OCI-M1 (cell line): ENCODE results near the gene USH2A.
A peak's percentile ranks its signal among the peaks of the same experiment; 100 is the strongest.
"Not testable (repeated sequence)": the region's sequence is repeated elsewhere in the genome, so short reads cannot be mapped to it uniquely, and the experiment has no call there.

Experiments used
- DNase-seq: peaks from one replicate; lab custom pipeline; 2025; lab: John Stamatoyannopoulos, UW

USH2A gene

DNA sequence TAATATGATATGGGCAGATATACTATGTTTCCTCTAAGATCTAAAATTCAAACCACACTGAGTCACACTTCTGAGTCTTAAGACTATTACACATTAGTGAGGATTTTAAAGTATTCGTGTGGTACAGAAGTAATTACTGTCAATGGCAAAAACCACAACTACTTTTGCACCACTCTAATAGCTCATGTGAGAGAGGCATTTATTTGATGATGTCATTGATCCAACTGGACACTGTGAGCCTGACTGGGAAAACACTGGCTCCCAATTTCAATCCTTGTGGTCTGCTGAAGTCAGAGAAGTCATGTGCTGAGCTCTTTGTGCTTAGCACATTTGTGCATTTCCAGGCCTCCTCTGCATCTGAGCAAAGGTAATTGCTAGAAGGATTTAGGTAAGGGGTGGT, 377.8 kb downstream of the USH2A start:
- DNase-seq: no peak

DNA sequence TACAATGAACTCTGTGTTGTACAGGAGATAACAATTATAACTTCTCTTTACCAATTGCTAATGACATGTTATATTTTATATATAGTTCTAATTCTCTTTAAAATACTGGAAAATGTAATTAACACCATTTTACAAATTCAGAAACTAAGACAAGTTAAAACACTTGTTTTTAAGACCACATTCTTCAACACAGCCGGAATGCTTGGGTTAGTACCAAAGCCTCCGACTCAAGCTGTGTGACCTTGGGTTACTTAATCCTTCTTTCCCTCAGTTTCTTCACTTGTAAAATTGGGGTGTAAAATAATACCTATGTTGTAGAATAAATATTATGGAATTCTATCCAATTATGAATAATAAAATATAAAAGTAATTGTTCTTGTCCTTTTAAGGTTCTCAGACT, 378.7 kb downstream of the USH2A start:
- no peak for DNase-seq

DNA sequence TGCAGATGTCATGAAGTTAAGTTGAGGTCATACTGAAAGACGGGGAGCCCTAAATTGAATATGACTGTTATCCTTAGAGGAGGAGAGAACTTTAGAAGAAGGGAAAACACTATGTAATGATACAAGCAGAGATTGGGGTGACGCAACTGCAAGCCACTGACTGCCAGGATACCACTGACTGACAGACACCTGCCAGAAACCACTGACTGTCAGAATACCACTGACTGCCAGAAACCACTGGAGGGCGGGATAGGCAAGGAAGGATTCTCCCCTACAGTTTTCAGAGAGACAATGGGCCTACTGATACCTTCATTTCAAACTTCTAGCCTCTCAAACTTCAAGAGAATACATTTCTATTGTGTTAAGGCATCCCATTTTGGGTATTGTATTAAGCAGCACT, 388.7 kb downstream of the USH2A start:
- DNase-seq: peak; percentile 32

DNA sequence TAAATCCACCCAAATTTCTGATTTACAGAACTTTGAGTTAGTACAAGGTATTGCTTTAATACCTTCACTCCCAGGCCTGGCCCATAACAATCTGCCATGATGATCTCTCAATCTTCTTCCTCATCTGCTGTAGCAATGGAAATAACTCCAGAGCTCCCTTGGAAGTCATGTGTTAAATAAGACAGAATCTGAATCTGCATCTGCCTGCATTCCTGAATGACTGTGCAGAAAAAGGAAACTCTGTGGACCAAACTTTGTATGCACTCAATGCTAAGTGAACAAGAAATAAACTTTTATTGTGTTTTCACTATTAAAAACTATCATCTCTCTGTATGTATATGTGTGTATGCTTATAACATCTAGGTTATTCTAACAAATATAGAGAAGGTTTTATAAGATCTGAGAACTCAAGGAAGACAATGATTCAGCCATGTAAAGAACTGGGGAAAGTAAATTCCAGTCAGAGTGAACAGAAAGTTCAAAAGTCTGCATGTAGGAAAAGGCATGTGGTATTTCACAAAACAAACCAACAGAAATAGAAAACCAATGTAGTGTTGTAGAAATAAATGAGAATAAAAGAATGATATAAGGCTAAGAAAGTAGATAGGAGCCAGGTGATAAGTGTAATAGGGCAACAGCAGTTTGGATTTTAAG, 390.2 kb downstream of the USH2A start:
- no peak for DNase-seq

DNA sequence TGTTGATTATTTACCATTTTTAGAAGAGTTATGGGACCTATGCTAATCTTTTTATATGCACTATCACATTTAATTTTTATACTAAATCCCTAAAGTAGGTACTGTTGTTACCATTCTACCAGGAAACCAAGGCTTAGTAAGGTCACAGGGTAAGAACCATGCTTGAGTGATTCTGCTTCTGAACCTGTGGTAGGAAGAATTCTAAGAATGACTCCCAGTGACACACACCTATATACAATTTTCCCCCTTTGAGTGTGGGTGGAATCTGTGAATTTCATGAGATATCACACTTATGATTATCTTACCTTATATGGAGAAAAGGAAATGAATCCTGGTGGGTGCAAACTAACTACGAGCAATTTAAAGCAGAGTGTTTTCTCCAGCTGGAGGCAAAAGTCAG, 391.0 kb downstream of the USH2A start:
- DNase-seq: no peak

DNA sequence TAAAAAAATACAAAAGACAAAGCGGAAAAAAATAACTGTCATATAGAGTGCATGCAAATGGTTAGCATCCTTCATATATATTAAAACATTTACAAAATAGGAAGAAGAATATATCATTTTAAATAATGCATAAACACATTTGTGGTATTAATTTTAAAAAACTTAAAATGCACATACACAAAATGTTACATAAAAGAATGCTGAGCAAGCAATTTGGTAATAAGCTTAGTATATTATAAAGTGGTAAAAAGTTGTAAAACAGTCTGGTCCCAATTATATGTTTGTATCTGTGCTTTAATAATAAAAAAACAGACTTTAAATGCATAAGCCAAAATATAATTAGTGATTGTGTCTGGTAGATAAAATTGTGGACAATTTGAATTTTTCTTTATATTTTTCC, 394.6 kb downstream of the USH2A start:
- no peak for DNase-seq

DNA sequence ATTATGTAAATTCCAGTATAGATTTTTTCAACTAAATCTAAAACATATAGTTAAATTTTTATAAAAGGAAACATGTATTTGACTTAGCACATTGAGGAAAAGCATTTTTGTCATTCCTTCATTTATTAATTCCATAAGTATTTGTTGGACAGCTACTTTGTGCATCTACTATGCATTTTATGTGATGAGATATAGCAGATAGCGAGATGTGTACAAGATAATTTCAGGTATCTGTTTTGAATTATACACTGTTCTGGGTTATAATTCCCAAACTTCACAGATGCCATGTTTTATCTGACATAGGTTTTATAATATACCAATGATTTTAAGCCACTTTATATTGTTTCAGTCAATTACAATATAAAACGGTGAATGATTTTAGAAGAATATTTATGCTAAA, 398.7 kb downstream of the USH2A start:
- DNase-seq: no peak

DNA sequence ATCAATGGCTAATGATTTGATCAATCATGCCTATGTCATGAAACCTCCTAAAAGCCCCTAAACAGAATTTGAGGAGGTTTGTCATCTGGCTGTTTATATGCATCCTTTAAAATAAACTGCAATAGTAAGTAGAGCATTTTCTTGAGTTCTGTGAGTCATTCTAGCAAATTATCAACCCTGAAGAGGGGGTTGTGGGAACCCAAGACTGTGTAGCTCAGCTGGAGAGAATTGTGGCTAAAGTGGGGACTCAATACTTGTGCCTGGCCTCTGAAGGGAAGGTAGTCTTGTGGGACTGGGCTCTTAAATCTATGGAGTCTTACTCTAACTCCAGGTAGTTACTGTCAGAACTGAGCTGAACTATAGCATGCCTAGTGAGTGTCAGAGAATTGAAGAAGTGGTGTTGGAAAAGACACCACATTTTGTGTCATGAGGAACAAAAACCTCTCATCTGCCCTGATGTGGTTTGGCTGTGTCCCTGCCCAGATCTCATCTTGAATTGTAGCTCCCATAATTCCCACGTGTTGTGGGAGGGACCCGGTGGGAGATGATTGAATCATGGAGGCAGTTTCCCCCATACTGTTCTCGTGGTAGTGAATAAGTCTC, 402.4 kb downstream of the USH2A start:
- no peak for DNase-seq

DNA sequence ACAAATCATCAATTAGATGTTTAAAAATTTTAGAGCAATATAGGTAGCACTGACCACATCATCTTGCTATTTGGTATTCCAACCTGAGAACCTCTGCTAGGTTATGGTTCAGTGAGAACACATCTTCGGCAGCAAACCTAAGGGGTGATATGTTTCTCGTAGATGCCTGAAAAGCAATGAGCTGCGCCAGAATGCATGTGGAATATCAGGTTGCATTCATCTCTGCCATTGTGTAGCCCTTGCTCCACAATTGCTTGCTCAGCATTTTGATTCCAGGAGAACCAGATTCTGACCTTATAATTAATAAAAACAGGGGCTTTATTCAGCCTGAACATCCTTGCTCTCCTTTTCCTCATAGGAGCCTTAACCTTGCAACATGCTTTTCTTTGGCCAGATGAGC, 408.1 kb downstream of the USH2A start:
- DNase-seq: no peak

DNA sequence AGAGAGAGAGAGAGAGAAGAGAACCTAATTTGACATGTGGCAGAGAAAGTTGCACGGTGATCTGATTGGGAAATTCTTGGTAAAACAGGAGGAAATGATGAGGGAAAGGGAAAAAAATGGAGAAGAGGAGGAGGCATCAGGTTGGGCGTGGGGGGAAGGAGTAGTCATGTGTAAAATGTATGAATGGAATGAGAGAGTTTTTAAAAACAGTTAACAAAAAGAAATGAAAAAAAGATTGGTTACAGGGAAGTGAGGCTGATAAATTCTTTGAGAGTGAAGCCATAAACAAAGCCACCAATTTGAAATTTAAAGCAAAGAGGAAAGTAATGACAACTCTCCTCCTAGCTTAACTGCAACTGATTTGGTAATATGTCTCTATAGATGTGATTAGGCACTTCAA, 409.2 kb downstream of the USH2A start:
- no peak for DNase-seq

DNA sequence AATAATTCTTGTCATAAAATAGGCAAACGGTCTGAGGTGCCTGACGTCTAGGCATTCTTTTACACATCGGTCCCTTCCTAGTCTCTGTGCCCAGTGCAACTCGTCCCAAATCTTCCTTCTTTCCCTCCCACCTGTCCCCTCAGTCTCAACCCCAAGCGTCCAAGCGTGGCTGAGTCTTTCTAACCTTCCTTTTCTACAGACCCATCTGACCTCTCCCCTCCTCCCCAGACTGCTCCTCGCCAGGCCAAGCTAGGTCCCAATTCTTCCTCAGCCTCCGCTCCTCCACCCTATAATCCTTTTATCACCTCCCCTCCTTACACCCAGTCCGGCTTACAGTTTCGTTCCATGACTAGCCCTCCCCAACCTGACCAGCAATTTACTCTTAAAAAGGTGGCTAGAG, 413.8 kb downstream of the USH2A start:
- not testable (repeated sequence) for DNase-seq

DNA sequence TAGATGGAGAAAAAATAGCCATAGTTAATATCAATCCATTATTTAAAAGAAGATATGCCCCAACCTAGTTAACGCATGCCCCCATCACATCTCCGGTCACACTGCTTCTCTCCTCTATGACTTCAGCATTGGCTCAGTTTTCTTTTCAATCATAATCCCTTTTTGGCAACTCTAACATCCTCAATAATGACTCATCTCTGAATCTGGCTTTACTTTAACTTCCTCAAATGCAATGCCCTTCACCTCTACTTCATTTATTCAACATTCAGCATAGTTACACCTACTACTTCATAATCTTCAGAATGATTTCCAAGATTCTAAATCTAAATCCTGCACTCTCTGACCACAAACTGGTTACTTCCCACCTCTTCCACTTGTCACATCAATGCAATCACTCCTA, 417.3 kb downstream of the USH2A start:
- peak; percentile 34 for DNase-seq

DNA sequence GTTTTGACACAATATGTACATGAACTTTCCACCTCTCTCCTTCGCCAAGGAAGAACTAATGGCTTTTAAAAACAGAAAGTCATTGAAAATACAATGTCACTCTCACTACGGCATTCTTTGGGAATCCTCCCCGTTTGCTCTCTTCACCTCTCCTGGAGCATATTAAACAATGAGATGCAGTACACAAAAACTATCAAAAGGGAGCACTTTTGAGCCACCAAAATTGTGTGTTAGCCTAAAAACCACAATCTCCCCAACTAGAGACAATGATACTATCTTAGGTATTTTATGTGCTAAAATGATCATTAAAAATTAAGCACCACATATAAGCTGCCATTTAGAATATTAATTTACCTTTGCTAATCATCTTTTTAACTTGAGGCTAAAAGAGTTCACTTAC, 430.6 kb downstream of the USH2A start:
- DNase-seq: peak; percentile 50

DNA sequence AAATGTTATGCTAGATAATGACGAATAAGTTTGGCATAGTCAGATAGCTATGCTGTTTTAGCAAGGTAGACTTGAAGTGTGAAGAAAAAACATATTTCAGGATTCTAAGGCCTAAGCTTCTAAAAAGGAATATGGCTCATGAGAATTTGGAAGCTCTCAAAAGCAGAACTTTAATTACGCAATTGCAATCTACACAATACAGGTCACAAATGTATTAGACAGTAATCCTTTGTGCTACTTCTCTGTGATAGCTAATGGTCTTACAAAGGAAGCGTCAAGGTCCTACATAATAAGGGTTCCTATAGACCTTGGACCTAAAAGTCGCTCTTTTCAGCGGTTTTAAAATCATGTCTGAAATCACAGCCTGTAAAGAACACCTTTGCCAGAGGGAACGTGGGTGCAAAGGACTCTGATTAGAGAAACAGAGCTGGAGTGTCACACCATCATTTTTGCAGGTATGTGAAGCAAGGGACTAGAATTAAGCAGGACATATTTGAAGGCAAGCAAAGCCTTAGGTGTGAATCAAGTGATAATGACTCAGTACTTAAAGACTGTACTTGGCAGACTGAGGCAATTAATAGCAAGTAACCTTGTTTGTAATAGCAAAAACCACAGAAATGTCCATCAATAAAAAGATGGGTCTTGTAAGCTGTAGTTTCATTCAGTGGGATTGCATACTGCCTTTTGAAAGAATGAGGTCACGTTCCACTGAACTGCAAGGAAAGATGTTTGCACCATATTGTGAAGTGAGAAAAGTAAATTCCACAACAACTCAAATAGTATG, 436.0 kb downstream of the USH2A start:
- DNase-seq: peak; percentile 20

DNA sequence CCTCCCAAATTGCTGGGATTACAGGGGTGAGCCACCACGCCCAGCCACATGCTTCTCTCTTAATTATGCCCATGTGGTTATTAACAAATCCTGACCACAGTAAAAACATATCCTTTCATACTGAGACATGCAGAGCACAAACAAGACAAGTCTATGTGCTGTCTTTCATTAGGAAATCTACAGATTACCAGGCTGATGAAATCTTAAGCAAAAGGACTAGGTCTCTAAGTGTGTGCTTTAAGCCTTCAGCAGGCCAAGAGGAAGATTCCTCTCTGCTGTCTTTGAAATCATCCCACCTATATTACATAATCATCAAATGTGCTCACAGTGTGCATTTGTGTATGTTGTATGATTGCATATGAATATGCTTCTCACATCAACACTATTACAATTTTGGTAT, 436.8 kb downstream of the USH2A start:
- peak; percentile 54 for DNase-seq

DNA sequence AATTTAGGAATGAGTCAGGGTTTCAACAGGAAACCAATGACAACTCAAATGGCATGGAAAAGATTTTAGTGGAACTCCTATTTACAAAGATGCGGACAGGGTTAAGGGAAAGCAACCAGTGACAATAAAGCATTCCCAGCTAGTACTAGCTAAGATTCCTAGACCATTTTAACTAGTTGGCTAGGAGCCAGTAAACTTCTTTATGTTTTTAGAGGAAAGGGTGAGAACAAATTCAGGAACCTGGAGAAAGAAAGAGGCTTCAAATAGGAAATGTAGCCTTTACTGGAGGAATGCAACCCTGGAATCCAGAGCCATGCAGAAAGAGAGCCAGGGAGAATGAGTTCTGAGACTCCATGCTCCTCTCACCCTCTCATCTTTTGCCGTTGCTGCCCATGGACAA, 439.6 kb downstream of the USH2A start:
- DNase-seq: no peak

DNA sequence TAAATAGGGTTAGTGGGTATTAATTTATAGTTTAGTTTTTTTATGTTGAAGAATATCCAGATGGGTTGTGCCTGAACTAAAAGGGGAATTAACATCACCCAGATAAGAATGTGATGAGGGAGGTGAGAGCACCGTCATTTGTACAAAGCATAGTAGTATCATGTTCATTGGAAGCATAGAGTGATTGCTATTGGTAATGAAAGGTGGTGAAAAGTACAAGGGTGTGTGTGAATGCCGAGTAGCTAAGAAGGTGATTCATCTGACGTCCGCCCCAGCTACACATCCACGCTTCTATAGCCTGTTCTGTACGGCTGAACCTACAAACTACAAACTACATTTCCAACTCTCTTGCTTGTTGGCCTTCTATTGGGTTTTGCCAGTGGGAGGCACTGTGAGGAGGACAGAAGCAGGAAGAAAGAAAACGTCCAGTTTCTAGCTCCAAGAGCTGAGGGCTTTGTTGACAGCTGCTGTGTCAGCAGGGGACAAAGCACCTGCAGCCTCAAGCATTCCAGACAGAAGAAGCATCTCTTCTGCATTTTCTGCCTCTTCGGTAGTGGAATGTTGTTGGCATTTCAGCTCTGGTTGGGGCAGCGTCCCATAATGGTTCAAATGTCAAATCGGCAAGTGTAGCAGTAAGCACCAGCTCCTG, 451.3 kb downstream of the USH2A start:
- DNase-seq: no peak

DNA sequence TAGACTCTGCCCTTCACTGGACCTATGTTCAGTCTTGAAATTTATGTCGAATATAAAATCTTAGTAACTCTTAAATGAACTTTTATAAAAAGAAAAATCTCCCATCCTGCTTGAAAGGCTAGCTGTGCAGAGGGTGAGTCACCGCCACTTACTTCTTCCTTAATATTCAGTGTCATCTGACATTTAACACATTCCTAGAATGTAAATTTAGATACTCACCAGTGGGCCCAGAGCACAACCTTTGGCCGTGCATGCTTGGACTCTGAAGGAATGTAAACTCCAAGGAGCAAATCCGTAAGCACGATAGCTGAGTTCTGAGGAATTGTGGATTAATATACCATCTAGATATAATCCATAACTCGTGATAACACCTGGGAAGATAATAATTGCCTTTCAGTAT, 452.8 kb downstream of the USH2A start:
- DNase-seq: no peak

DNA sequence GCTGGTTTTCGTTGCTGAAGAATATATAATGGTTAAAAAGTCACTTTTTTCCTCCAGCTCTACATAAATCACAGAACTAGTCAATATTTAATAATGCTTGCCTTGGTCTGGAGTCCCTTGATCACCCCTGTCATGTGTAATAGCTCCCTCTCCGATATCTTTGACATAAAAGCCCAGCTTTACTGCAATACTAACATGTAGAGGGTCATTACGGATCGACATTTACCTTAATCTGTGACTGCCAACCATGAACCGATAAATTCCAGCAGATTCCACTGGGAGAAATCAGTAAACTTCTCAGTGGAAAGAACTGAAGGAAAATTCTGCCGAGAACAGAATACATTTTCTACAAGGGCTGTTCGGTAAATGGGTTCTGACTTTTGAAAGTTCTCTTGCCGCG, 459.6 kb downstream of the USH2A start:
- no peak for DNase-seq

DNA sequence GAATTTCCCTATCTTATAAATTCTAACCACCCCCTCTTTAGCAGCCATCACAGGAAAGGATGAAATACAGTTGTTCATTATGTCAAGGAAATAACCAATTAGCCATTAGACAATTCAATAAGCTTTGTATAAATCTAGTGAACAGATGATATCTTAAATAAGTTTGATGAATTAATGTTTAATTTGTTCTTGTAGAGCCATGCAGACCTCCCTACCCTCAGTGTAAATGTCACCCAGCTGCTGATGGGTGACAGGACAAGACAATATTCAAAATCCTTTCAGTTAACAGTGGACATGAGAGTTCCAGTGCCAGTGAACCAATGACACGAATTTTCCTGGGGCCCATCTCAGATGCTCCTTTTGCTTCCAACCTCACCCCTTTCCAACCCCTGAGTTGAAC, 460.2 kb downstream of the USH2A start:
- DNase-seq: no peak

DNA sequence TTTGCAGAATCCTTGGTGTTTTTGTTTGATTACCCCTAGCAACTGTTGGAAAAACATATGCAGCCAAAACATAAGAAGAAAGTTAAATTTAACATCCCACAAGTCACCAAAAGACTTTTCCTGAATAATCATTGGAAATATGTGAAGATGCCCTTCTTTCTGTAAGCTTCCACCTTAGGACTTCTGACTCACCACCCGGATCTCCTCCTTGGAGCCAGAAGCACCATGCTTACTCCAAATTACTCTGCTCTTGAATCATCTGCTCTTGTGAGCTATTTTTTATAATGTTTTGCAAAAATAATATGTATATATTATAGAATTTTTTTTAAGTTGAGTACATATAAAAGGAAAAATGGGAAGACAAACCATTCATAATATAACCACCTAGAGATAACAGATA, 464.4 kb downstream of the USH2A start:
- DNase-seq: no peak

DNA sequence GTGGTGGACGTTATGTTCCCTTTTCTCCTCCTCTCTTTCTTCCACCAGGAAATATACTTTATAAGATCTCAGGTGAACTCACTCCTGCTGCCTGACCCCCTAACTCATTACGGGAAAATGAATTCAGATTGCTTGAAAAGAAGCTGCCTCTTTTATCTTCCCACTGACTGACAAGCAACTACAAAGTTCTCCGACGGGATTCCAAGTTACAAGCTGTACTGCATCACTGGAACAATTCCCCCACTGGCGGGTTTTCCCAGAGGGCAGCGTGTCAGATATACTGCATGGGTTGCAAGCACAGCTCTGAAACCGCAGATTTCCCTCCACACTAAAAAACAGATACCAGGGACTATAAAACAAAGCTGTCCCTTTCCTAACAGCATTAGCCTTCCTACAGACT, 465.6 kb downstream of the USH2A start:
- no peak for DNase-seq

DNA sequence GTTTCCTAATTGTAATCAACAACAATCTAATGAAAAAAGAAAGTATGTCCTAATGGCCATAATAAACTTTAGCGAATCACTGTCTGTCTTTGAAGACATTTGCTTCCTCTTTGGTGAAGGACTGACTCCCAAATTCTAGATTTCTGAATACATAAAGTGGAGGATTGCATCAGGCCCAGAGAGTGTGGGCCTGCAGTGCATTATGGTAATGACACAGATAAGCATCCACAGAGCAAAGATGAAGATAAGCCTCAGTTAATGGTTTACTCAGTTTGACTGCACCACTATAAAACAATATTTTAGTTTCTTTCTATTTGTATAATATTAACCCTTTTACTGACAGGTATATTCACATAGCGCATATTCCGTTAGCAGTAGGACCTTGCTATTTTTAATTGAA, 490.7 kb downstream of the USH2A start:
- DNase-seq: no peak
